Stimulated activated CD8-positive, alpha-beta memory T cell treated with anti-CD3 and anti-CD28 coated beads, Interleukin-7, amount 100 ng/mL, for 1 hour (primary cell): Measurements from ENCODE around the gene NTM.

Experiments used
- DNase-seq, 2 donors: peaks; one replicate each; pipeline ENCODE4 v3.0.0-alpha.2; 2020; ENCODE audit warnings: low read depth in 2 of 2

Gene NTM

DNA sequence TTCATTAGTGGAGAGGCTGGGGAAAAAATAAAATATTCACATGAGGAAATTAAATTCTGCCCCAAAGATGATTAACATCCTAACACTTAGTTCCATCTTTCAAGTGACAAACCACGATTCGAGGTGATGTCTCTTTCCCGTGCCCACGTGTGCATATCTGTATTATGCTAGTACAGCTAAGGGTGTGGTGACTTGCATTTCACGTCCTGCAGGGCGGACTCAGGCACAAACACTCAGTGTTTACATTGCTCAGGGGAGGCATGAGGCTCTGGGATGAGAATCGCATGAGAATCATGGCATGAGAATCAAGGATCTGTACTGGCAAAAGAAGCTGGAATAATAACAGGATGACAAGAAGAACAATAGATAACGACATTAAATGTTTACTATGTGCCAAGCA is 179.4 kb downstream of the NTM start:
- DNase-seq = no peak

DNA sequence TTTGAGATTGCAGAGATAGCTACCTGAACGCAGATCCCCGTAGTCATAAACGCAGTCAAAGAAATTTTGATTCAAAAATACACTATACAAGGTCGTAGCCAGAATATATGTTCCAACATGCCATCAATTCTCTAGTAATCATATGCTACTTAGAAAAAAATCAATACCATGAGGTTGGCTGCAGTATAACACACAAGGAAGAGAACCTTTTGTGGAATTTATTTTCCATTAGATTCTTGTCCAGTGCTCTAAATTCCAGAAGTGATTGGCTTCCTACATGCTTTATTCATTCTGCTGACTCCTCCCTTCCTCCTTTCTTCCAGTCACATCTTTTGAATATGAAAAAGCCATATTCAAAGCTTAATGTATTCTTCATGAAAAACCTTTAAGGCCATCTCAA is 189.9 kb downstream of the NTM start:
- no peak for DNase-seq

DNA sequence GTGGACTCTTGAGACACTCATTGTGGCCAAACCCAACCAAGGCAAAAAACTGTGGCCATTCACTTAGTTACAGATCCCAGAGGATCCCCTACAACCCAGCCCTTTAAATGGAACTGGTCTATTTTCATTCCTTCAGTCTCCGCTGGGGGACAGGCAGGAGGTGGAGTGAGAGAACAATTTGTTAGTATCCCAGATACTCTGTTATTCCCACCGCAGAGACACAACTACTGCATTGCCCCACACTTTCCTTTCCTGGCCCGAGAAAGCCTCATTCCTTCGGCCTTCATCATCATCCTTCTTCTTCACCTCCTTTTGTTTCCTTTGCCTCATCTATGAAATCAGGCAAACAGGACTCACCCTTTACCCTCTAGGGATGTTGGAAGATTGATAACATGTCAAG is 191.1 kb downstream of the NTM start:
- DNase-seq = no peak

DNA sequence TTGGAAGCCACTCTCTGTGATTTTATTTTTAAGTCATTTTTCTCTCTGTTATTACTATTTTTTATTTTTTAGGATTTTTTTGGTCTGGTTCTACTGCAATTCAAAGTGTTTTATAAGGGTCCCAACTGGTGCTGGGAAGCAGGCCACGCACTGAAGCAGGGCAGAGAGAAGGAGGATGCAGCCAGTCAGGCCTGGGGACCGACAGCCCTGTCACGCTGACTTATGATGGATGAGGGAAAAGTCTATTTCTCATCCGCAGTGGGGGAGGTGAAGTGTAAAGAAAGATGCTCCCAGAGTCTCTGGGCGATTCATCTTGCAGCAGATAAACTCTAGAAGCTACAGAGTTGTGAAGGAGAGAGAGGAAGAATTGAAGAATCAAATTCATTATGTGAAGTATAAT is 191.6 kb downstream of the NTM start:
- no peak for DNase-seq

DNA sequence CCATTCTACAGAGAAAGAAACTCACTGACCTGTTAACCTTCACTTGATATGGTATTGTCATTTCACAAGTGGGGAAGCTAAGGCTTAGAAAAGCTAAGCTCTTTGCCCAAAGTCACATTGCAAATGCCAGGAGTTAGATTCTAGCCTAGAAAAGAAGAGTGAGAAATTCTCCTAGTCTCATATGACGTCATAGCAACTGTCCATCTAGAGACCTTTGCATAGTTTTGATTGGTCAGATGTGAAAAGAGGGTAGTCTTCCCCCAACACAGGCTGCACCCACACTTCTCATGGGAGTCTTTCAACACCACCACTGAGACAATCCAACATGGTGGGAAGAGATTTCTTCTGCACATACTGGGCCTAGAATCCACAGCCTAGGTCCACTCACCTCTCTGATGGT is 197.9 kb downstream of the NTM start:
- DNase-seq = no peak

DNA sequence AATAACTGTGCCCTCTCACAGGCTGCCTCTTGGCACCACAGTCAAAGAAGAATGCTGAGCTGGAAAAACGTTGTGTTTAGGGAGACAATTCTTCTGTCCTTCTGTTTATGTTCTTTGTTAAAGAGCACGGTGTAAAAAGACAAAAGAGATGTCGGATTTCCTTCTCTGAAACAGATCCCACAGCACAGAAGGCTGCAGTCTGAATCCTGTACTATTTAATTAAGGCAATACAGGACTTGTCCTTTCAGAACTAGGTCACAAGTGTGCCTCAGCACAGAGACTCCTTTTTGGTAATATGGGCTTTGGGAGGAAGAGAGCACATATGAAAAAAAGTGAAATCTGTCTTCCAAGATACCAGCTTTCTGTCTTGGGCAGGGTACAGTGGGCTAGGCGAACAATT is 201.2 kb downstream of the NTM start:
- no peak for DNase-seq

DNA sequence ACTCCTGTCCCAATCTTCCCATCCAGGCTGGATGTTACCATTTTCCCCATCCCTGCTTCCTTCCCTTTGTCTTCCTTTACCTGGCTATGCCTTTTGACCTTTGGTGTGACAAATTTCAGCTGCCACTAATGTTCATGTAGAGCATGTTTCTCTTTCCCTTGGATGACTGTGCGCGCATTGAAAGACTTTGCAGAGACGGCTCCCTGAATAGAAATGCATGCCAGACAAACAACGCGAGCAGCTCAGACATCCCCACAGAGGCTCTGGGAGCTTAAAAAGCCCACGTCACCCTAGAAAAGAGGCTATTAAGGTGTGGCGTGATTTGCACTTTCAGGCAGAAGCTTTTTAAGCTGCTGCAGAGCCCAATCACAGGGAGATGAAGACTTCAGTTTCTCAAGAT is 202.0 kb downstream of the NTM start:
- DNase-seq = no peak

DNA sequence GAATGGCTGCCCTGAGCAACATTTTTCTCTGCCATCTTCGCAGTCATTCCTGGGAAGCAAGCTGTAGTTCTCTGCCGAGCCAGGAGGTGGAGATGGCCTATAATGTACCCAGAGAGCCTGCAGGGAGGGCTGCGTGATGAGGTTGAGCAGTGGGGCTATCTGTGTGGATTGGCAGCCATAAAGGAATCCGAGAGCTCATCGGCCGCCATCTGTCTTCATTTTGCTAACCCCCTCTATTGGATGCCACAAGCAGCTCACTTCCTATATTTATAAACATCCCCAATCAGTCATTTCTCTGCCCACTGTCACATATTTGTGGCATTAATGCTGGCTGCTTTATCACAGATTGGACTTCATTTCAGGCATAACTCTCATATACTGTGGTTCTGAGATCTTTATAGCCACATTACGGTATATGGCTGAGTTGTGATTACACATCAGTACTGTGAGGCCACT is 209.5 kb downstream of the NTM start:
- DNase-seq = no peak

DNA sequence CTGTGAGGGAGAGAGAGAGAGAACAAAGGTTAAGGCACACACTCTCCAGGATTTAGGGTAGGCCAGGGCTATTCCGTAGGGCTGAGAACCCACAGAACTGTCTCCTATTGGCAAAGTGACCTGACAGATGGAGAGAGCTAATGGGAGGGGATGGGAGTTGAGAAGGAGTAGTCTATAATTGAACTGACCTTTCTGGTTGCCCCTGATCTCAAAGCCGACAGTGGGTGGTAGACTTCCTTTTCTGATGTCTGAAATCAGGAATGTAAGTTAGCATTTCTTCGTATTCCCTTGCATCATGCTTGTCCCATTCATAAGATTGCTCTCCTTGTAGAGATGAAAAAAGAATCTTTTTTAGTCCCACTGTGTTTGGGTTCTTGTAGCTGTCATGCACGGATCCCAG is 210.1 kb downstream of the NTM start:
- no peak for DNase-seq

DNA sequence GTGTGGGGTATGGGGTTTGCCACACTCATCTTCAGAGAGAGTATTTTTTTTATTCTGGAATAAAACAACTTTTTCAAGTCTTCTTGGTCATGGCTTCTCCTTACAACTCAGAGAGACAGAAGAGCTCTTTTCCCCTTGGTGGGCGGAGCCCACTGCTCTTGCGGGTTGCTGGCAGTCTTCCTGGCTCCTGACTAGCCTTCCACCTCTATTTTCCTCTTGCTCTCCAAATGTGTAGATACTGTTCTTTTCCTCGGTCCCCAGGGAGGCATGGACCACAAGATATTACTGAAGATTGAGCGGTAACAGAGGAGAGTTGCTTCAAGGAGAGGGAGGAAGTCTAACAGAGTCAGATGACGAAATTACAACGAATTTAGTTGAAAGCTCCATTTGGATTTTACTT is 210.6 kb downstream of the NTM start:
- no peak for DNase-seq

DNA sequence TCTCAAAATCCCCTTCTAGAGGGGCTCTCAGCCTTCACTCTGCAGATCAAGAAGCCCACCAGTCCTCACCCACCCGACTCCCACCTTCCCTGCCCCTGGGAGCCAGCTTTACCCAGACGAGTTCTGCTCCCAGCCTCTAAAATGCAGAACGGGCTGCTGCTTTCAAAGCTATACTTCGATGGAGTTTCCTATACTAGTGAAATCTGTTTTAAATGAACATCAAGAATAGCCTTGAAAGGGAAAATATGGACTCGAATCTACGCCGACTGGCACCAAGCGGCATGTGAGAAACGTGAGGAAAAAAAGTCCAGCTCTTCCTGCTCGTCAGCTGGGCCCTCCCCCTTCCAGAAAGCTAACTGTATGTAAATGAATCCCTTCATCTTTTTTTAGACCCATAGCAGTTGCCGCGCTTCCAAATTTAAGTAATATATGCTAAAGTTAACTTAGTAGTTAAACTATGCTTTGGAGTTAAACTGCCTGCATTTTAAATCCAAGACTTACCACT is 211.7 kb downstream of the NTM start:
- DNase-seq = no peak

DNA sequence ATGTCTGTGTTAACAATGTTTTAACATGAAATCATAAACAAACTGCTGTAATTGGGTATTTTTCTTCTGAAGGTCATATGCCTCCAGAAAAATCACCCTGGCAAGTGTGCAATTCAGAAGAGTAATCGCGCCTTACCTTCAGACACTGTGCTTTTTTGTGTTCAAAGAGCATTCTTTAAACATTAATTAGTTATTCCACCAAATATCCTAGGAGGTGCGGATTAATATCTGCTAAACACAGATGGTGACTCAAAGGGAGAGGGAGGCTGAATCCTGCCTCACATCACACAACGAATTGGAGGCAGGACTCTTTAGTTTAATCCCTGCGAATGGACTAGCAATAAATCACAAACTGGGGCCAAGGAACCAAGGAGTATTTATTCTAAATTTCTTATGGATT is 213.0 kb downstream of the NTM start:
- no peak for DNase-seq

DNA sequence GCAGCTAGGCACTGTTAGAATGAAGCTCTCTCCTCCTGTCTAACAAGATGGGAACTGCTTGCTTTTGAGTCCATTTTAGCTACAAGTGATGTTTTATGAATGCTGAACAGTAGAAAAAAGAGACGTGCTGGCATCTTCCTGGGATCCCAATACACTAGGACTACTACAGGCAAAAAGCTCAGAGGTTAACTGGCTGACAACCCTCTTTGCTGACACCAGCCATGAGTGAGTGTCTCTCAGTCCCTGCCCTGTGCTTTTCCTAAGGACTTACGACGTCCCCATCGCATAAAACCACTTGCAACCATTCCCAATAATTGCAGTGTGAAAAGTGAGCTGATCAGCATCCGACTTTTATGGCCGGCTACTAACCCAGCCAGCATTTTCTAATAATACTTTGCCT is 213.5 kb downstream of the NTM start:
- DNase-seq = no peak

DNA sequence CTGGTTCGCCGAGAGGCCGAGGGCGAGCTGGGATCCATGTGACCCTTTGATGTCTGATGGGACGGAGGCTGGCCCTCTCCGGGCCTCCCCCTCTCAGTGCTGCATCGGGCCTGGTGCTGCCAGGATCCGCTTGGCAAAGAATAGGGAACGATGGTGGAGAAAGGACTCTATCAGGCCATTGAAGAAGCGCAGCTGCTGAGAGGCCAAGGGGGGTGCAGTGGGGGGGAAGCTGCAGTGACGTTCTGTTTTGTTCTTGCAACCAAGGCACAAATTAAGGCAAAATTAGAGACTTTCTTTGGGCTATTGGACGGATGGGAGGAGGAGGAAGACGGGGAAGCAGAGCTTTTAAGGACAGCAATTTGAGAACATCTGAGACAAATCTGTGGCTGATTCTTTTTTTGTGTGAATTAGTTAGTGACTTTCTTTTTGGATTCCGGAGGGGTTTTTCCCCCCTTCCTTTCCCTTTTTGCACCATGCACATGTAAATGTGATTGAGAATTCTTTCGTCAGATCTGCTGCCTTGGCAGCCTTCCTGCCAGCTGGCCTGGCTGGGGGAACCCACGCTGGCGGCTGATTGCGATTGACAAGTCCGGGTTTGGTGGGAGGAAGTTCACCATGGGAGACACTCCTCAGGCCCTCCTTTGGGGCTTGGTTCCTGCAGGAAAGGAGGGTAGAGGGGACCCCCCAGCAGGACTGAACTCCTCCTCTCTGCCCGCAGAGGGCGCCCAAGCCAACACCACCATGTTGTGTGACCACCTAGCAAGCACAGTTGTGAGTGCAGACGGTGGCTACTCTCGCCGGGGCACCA is 214.6 kb downstream of the NTM start:
- no peak for DNase-seq

DNA sequence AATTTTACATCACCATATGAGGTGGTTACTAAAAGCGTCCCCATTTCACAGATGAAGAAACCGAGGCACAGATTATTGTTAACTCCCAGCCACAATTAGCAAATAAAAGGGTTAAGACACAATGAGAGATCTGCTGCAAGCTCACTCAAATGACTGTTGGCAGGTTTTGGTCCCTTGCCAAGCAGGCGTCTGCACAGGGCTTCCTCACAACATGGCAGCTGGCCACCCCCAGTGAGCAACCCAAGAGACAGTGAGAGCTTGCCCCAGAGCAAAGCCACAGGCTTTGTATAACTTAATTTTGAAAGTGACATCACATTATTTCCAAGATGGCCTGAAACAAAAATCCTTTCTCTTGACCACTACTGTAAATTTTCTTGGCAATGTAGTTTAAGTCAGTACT is 217.6 kb downstream of the NTM start:
- DNase-seq = no peak

DNA sequence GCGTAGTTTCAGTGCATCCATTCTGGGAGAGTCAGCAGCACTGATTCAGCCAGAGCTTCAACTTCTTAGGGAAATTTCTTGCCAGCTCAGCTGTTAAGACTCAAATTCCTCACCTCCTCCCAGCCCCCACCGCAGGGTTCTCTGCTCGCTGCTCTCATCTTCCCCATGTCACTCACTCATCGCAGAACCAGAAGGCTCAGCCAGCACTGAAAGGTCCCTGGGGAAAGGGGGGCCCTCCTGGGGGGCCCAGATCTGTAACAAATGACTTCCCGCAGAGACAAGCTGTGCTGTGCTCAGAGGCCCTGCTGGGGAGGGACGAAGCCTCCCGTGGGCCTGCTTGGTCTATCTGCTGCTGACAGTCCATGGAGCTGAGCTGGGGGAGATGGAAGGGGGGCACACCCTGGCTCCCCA is 220.6 kb downstream of the NTM start:
- DNase-seq = no peak

DNA sequence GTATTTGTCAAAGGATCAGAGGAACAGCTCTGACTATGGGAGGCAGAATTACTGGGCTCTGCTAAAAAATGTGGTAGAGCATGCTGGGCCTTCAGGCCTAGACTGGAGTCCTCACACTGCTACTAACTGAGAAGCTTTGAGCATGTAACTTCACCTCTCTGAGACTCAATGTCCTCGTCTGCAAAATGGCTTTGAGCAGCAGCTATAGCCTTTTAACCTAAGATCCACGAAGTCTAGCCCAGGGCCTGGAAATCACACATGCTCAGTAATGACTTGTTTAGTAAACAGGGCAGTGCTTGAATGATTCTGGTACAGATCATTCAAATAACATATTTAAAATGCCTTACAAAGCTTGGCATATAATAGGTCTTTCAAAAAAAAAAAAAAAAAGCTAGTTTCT is 221.7 kb downstream of the NTM start:
- DNase-seq = no peak

DNA sequence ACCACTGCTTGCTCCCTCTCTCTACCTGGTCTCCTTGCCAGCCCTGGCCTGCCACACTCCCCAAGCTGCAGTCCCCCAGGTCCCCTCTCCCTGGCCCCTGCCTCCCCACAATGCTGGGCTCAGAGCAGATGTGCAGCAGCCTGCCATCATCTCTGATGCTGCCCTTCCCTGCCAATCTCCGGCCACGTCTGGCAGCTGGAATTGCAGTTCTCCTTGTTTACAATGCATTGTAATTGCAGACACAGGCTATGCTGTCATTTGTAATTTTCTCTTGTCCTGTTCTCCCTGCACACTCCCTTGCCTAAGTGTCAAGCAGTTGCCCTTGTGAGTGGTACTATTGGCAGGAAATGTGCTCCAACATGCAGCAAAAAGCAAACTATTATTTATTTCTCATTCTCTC is 222.3 kb downstream of the NTM start:
- DNase-seq = no peak

DNA sequence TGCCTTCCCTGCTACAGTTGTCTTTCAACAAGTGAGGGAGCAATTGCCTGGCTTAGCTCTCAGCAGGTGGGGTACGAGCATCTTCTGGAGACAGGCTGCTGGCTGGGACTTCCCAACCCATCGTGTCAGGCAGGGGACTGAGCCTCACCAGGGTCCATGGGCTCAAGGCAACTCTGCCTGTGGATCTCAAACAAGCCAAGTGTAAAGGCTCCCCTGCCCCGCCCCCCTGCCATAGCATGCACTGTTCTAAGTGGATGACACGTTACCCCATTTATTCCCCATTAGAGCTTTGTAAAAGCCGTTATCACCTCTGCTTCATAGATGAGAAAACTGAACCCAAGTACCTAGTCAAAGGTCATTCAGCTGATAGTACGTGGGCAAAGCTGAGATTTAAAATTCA is 222.9 kb downstream of the NTM start:
- no peak for DNase-seq

DNA sequence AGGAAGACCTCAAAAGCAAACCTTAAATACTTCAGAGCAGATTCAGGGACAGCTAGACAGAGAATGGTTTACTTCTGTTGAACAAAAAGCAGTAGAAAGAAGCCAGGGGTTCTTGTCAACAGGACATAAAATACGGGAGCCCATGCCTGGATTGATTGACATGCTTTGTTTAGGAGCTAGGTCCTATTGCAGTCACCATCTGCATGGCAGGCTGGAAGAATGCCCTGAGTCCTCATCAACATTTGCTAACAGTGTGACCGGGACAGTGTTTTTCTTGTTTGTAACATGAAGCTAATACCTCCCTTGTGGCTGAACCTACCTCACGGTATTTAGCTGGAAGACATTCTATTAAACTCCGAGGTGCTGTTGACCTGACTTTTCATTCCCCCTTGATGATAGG is 225.4 kb downstream of the NTM start:
- no peak for DNase-seq

DNA sequence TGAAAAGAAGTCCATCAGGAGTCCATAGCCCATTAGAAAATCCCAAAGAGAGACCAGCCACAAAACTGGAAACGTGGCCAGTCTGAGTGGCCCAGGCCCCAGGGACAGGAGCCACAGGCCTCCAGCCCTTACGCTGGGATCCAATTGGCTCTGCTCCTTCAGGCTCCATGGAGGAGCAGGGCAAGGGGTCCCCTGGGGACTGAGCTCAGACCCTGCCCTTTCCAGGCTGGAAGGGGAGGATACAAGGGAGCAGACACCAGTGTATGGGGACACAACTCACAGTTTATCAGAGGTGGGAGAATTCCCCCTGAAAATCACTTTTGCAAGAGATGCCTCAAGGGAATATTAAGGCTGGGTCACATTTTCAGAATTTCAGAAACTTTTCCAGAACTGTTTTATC is 227.5 kb downstream of the NTM start:
- no peak for DNase-seq

DNA sequence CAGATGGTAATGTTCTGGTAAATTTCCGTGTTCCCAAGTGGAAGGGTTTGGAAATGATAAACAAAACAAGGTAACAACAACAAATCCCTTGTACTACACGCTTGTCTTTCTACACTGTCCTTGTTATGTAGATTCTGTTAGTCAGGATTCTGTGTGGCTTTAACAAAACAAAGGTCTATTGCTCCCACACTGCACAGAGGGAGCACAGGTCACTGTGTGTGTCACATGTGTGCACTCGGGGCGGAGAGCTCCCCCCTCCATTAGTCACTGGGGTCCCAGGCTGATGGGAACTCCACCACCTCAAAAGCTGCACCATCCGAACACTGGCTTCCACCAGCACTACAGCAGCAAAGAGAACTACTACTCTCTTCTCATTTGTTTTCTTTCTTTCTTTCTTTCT is 227.9 kb downstream of the NTM start:
- no peak for DNase-seq

DNA sequence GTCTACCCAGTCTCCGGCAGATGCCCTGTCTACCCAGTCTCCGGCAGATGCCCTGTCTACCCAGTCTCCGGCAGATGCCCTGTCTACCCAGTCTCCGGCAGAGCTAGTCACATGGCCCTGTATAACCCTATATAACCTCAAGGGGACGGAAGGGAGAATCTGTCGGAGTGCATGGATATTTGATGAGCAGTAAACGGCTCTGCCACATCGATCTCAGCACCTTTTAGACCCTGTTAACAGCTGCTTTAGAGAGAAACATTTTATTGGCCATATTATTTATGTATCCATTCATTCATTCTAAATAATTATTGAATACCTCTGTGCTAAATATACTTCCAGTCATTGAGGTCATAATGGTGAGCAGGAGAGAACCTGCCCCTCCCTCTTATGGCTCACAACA is 228.9 kb downstream of the NTM start:
- no peak for DNase-seq

DNA sequence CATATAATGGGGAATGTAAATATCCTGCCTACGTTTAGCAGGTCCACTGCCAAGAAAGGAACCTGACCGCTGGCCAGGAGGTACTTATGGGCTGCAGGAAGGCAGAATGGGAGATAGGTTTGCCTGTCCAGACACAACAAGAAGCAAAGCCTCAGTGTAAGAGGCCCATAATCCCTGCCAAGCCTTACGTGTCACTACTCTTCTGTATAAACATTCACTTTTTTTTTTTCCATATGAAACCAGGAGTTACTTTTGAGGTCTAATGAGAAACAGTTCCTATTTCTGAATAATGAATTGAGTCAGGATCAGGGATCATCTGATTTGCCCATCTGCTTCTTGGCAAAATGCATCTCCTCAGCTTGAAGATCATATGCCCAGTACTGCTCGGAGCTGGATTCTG is 230.2 kb downstream of the NTM start:
- no peak for DNase-seq
